ENCODE results near the gene FAM13B. TPM values are rescaled to one million over a fixed set of nuclear protein-coding genes. Genes with fewer than 3 reads are reported as not detected.

The FAM13B gene
- total RNA-seq, 1 experiment from 2014 or later = 3.8 TPM

Other genes with a start within 250 kb of the FAM13B start
- not detected in 2 replicates for gene MYOT, start 165.2 kb downstream of the FAM13B start, total RNA-seq (2014; rRNA removed; shearing (Covaris generic))
- not detected in 2 replicates for gene PKD2L2, start 143.6 kb downstream of the FAM13B start, total RNA-seq (2014; rRNA removed; shearing (Covaris generic))
- gene WNT8A, start 51.0 kb upstream of the FAM13B start, total RNA-seq (2014; rRNA removed; shearing (Covaris generic)) = 7.5 and 13.2 TPM in 2 replicates
- gene NME5, start 106.3 kb upstream of the FAM13B start, total RNA-seq (2014; rRNA removed; shearing (Covaris generic)) = 0.44 and 1.2 TPM in 2 replicates
- gene BRD8, start 145.6 kb upstream of the FAM13B start, total RNA-seq (2014; rRNA removed; shearing (Covaris generic)) = 45.2 and 50.3 TPM in 2 replicates
- 138 and 155 TPM in 2 replicates for gene KIF20A, start 146.0 kb upstream of the FAM13B start, total RNA-seq (2014; rRNA removed; shearing (Covaris generic))
- gene CDC23, start 180.2 kb upstream of the FAM13B start, total RNA-seq (2014; rRNA removed; shearing (Covaris generic)) = 59.7 and 62.8 TPM in 2 replicates
- 0.45 and 1.0 TPM in 2 replicates for gene GFRA3, start 241.5 kb upstream of the FAM13B start, total RNA-seq (2014; rRNA removed; shearing (Covaris generic))